ENCODE data around the gene BORCS5. TPM values are rescaled to one million over a fixed set of nuclear protein-coding genes. Genes with fewer than 3 reads are reported as not detected.

BORCS5 gene
- total RNA-seq, 1 experiment from 2014 or later, result 11.5 TPM

DNA sequence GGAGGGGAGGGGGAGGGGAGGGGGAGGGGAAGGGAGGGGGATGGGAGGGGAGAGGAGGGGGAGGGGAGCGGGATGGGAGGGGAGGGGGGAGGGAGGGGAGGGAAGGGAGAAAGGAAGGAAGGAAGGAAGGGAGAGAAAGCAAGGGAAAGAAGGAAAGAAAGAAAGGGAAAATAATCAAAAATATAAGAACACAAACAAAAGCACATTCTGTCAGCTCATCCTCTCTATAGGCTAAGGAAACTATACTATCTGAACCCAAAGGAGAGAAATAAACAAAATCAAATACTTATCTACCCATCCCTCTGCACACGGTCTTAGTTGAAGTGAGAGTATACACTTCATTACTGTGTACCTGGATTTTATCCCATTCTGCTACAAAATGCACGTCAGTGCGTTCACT is 33.8 kb upstream of the BORCS5 start:
- intact Hi-C loops (cut with micrococcal nuclease; ENCODE audit: unreplicated experiment), result loop anchor here (10.0 kb wide), 1 partner anchor 58 kb away; the partner anchor contains the start of gene LRP6
- BruUV-seq (replicated peaks), result no TSS peak
- Mint-ChIP-seq H3K36me3 (ENCODE audit: insufficient read depth, unreplicated experiment) (peaks cover 9% of the 10 kb centered on the region), H3K9me3 (ENCODE audit: low read depth, unreplicated experiment) (no peaks in the 10 kb centered on the region), H3K27me3 (ENCODE audit: unreplicated experiment) (no peaks in the 10 kb centered on the region), H3K4me3 (ENCODE audit: low read depth, unreplicated experiment) (no peak overlapping the region), H3K27ac (ENCODE audit: unreplicated experiment) (no peak overlapping the region), H3K4me1 (ENCODE audit: low read depth, unreplicated experiment) (peaks cover 44% of the 10 kb centered on the region)
- TF ChIP-seq, protein P1, sequence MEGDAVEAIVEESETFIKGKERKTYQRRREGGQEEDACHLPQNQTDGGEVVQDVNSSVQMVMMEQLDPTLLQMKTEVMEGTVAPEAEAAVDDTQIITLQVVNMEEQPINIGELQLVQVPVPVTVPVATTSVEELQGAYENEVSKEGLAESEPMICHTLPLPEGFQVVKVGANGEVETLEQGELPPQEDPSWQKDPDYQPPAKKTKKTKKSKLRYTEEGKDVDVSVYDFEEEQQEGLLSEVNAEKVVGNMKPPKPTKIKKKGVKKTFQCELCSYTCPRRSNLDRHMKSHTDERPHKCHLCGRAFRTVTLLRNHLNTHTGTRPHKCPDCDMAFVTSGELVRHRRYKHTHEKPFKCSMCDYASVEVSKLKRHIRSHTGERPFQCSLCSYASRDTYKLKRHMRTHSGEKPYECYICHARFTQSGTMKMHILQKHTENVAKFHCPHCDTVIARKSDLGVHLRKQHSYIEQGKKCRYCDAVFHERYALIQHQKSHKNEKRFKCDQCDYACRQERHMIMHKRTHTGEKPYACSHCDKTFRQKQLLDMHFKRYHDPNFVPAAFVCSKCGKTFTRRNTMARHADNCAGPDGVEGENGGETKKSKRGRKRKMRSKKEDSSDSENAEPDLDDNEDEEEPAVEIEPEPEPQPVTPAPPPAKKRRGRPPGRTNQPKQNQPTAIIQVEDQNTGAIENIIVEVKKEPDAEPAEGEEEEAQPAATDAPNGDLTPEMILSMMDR (IDR thresholded peaks at IDR 0.05; ENCODE audit: unreplicated experiment), result no peak
- no peak for DNase-seq
- CTCF ChIA-PET, result interaction anchor here (0.7 kb wide), 1 partner anchor 15 kb away, joined by 4 read pairs; no protein-coding TSS in a partner anchor

GRCh38 chr12:12323591-12323990 is 33.3 kb upstream of the BORCS5 start:
- intact Hi-C loops (cut with micrococcal nuclease; ENCODE audit: unreplicated experiment), result loop anchor here (10.0 kb wide), 1 partner anchor 59 kb away; the partner anchor contains the start of gene LRP6
- TF ChIP-seq, protein P1 (IDR thresholded peaks at IDR 0.05; ENCODE audit: unreplicated experiment), result no peak
- H3K4me1 Mint-ChIP-seq (ENCODE audit: low read depth, unreplicated experiment), result peaks cover 44% of the 10 kb centered on the region
- no peak overlapping the region for H3K4me3 Mint-ChIP-seq (ENCODE audit: low read depth, unreplicated experiment)
- peak overlapping the region; percentile 2 for H3K27ac Mint-ChIP-seq (ENCODE audit: unreplicated experiment)
- no peaks in the 10 kb centered on the region for H3K27me3 Mint-ChIP-seq (ENCODE audit: unreplicated experiment)
- DNase-seq, result no peak
- BruUV-seq (replicated peaks), result no TSS peak
- CTCF ChIA-PET, result interaction anchor here (0.7 kb wide), 1 partner anchor 15 kb away, joined by 4 read pairs; no protein-coding TSS in a partner anchor
- no peaks in the 10 kb centered on the region for H3K9me3 Mint-ChIP-seq (ENCODE audit: low read depth, unreplicated experiment)
- H3K36me3 Mint-ChIP-seq (ENCODE audit: insufficient read depth, unreplicated experiment), result peaks cover 9% of the 10 kb centered on the region

GRCh38 chr12:12326262-12326661 is 30.6 kb upstream of the BORCS5 start:
- H3K27ac Mint-ChIP-seq (ENCODE audit: unreplicated experiment), result no peak overlapping the region
- TF ChIP-seq, protein P1 (IDR thresholded peaks at IDR 0.05; ENCODE audit: unreplicated experiment), result no peak
- H3K4me1 Mint-ChIP-seq (ENCODE audit: low read depth, unreplicated experiment), result peaks cover 38% of the 10 kb centered on the region
- BruUV-seq (replicated peaks), result no TSS peak
- DNase-seq, result no peak
- intact Hi-C loops (cut with micrococcal nuclease; ENCODE audit: unreplicated experiment), result loop anchor here (10.0 kb wide), 1 partner anchor 61 kb away; the partner anchor contains the start of gene LRP6
- H3K9me3 Mint-ChIP-seq (ENCODE audit: low read depth, unreplicated experiment), result no peaks in the 10 kb centered on the region
- CTCF ChIA-PET, result interaction anchor here (0.7 kb wide), 1 partner anchor 319 kb away, joined by 3 read pairs; no protein-coding TSS in a partner anchor
- peaks cover 17% of the 10 kb centered on the region for H3K36me3 Mint-ChIP-seq (ENCODE audit: insufficient read depth, unreplicated experiment)
- no peak overlapping the region for H3K4me3 Mint-ChIP-seq (ENCODE audit: low read depth, unreplicated experiment)
- no peaks in the 10 kb centered on the region for H3K27me3 Mint-ChIP-seq (ENCODE audit: unreplicated experiment)

GRCh38 chr12:12327802-12328201 is 29.1 kb upstream of the BORCS5 start:
- Mint-ChIP-seq H3K27ac (ENCODE audit: unreplicated experiment) (peak overlapping the region; percentile 64), H3K27me3 (ENCODE audit: unreplicated experiment) (no peaks in the 10 kb centered on the region), H3K9me3 (ENCODE audit: low read depth, unreplicated experiment) (no peaks in the 10 kb centered on the region), H3K36me3 (ENCODE audit: insufficient read depth, unreplicated experiment) (peaks cover 24% of the 10 kb centered on the region), H3K4me1 (ENCODE audit: low read depth, unreplicated experiment) (peaks cover 42% of the 10 kb centered on the region), H3K4me3 (ENCODE audit: low read depth, unreplicated experiment) (no peak overlapping the region)
- TF ChIP-seq, protein P1 (IDR thresholded peaks at IDR 0.05; ENCODE audit: unreplicated experiment), result no peak
- DNase-seq, result peak; percentile 22
- BruUV-seq (replicated peaks), result no TSS peak
- CTCF ChIA-PET, result interaction anchor here (0.5 to 1.8 kb wide), 8 partner anchors 12 to 292 kb away, joined by 3 to 11 read pairs (median 4); partner anchors contain the start of genes LRP6 and MANSC1
- intact Hi-C loops (cut with micrococcal nuclease; ENCODE audit: unreplicated experiment), result loop anchor here (2.0 to 10.0 kb wide), 2 partner anchors 63 to 245 kb away; partner anchors contain the start of gene LRP6
